MM.1S (cell line): ENCODE results near the gene CCL26.

ENCODE experiments used
- DNase-seq: peaks from one replicate; pipeline ENCODE4 v3.0.0-alpha.2; 2015
- H2AFZ ChIP-seq: fragments of 300-600 bp; sonication (generic); 2 replicates; pipeline ENCODE4 v1.6.0; 2016; ENCODE audit warnings: antibody characterized with exemption, low read length
- H3F3A ChIP-seq: fragments of 300-600 bp; sonication (generic); 2 replicates; pipeline ENCODE4 v1.6.1; 2016; ENCODE audit warnings: mild to moderate bottlenecking, antibody characterized with exemption, low read length, moderate library complexity, mixed read lengths; ENCODE audit not compliant: insufficient read depth
- H3K27ac ChIP-seq: fragments of 300-600 bp; sonication (generic); 2 replicates; pipeline ENCODE4 v1.5.1; 2016; ENCODE audit warnings: mild to moderate bottlenecking, low read length
- H3K27me3 ChIP-seq: fragments of 300-600 bp; sonication (generic); replicated peaks from 2 replicates; pipeline ENCODE4 v1.6.0; 2016; ENCODE audit warnings: low read length; ENCODE audit not compliant: insufficient read depth
- H3K36me3 ChIP-seq: fragments of 300-600 bp; sonication (generic); replicated peaks from 2 replicates; pipeline ENCODE4 v1.6.1; 2016; ENCODE audit warnings: mild to moderate bottlenecking, low read length, mixed read lengths; ENCODE audit not compliant: insufficient read depth
- H3K4me1 ChIP-seq: fragments of 300-600 bp; sonication (generic); 2 replicates; pipeline ENCODE4 v1.6.1; 2016; ENCODE audit warnings: low read length, mixed read lengths
- H3K4me2 ChIP-seq: fragments of 300-600 bp; sonication (generic); 2 replicates; pipeline ENCODE4 v1.6.0; 2016; ENCODE audit warnings: low read depth, low read length
- H3K4me3 ChIP-seq: fragments of 300-600 bp; sonication (generic); 2 replicates; pipeline ENCODE4 v1.5.1; 2016; ENCODE audit warnings: low read length, mixed read lengths
- H3K79me2 ChIP-seq: fragments of 300-600 bp; sonication (generic); 2 replicates; pipeline ENCODE4 v1.6.1; 2016; ENCODE audit warnings: mixed run types, low read length, mixed read lengths
- H3K9ac ChIP-seq: fragments of 300-600 bp; sonication (generic); 2 replicates; pipeline ENCODE4 v1.6.1; 2016; ENCODE audit warnings: low read length, mixed read lengths
- H3K9me2 ChIP-seq: fragments of 300-600 bp; sonication (generic); replicated peaks from 2 replicates; pipeline ENCODE4 v1.6.1; 2016; ENCODE audit warnings: mild to moderate bottlenecking, low read length, mixed read lengths; ENCODE audit not compliant: insufficient read depth
- H3K9me3 ChIP-seq: fragments of 300-600 bp; sonication (generic); replicated peaks from 2 replicates; pipeline ENCODE4 v1.6.1; 2016; ENCODE audit warnings: mild to moderate bottlenecking, low read length, mixed read lengths; ENCODE audit not compliant: insufficient read depth
- H4K20me1 ChIP-seq: fragments of 300-600 bp; sonication (generic); 2 replicates; pipeline ENCODE4 v1.6.1; 2016; ENCODE audit warnings: mild to moderate bottlenecking, low read length, moderate library complexity, mixed read lengths; ENCODE audit not compliant: insufficient read depth
- EZH2 ChIP-seq: fragments of 300-600 bp; sonication (generic); optimal IDR thresholded peaks from 2 replicates; pipeline ENCODE3; 2017; ENCODE audit warnings: low read depth, mild to moderate bottlenecking, antibody characterized with exemption, low read length, mixed read lengths
- EZH2phosphoT487 ChIP-seq: fragments of 300-600 bp; sonication (generic); IDR thresholded peaks from 2 replicates; pipeline ENCODE4 v1.6.1; 2018; ENCODE audit warnings: antibody characterized with exemption, low read length
- TF ChIP-seq, protein P1 (sequence below): fragments of 300-600 bp; sonication (generic); IDR thresholded peaks from 2 replicates; pipeline ENCODE4 v1.5.1; 2016; ENCODE audit warnings: antibody characterized with exemption, low read length, mixed read lengths

The CCL26 gene

DNA sequence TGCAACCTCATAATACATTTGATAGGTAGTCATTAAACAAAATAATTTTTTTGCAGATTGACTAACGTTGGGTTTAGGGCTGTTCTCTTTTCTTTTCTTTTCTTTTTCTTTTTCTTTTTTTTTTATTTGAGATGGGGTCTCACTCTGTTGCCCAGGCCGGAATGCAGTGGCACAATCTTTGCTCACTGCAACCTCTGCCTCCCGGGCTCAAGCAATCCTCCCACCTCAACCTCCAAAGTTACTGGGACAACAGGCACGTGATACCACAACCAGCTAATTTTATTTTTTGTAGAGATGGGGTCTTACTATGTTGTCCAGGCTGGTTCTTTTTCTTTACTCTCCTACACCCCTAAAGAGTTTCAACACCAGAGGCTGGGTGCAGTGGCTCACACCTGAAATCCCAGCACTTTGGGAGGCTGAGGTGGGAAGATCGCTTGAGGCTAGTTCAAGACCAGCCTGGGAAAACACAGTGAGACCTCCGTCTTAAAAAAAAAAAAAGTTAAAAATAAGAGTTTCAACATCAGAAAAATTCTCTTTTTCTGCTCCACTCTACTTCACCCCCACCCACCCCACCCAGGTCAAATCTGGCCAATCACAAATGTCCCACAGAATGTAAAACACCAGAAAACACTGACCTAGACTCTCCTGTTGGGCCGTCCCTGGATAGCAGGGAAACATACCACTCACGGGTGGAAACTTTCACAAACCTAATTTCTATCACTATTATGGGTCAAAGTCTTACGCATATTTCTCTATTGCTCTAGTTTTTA lies 36.2 kb downstream of the CCL26 start:
- 0 out of 2 replicates have a peak, but pooled peaks cover 5% of the 10 kb centered on the region for H3K4me1 ChIP-seq

DNA sequence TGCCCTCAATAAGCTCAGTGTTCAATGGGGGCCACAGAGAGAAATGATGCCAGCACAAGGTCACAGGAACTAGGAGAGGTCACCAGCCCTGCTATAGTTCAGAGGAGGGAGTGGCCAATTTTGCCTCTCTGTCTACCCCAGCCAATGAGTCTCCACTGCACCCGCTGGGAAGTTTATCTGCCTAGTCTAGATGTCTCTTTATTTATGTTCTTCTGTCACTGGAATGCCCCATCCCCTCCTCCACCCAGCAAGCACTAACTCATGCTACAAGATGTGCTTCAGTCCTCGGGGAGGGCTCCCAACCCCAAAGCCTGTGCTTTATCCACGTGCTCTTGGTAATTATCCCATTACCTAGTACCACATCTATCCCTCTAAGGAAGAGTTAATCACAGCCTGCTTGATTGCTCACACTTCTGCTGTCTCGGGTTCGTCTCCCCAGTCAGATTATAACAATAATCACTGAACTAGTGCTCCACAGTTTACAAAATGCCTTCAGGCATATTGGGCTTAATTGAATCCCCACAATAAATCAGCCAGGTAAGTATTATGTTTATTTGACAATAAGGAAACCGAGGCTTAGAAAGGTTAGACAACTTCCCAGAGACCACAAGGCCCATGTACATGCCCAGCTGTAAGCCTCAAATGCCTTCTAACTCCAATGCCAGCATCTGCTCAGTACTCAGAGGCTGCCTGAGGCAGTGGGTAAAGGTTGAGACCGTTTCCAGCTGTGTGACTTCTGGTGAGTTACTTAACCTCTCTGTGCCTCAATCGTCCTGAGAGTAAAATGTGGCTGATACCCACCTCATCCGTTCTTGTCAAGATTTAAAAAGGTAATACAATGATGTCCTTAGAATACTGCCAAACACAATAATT lies 37.2 kb downstream of the CCL26 start:
- Histone ChIP-seq H3K27me3 (no peaks in the 10 kb centered on the region), H3K36me3 (no peaks in the 10 kb centered on the region), H3K9me2 (no peaks in the 10 kb centered on the region), H3K27ac (no peak overlapping the region), H3K4me1 (0 out of 2 replicates have a peak, but pooled peaks cover 5% of the 10 kb centered on the region), H4K20me1 (no peaks in the 10 kb centered on the region), H3F3A (peaks cover 6% of the 10 kb centered on the region), H3K9ac (no peak overlapping the region), H3K9me3 (no peaks in the 10 kb centered on the region), H3K4me2 (no peak overlapping the region), H3K4me3 (no peak overlapping the region), H3K79me2 (no peaks in the 10 kb centered on the region), H2AFZ (no peak overlapping the region)
- DNase-seq: no peak
- TF ChIP-seq EZH2phosphoT487: no peak
- TF ChIP-seq, protein P1, sequence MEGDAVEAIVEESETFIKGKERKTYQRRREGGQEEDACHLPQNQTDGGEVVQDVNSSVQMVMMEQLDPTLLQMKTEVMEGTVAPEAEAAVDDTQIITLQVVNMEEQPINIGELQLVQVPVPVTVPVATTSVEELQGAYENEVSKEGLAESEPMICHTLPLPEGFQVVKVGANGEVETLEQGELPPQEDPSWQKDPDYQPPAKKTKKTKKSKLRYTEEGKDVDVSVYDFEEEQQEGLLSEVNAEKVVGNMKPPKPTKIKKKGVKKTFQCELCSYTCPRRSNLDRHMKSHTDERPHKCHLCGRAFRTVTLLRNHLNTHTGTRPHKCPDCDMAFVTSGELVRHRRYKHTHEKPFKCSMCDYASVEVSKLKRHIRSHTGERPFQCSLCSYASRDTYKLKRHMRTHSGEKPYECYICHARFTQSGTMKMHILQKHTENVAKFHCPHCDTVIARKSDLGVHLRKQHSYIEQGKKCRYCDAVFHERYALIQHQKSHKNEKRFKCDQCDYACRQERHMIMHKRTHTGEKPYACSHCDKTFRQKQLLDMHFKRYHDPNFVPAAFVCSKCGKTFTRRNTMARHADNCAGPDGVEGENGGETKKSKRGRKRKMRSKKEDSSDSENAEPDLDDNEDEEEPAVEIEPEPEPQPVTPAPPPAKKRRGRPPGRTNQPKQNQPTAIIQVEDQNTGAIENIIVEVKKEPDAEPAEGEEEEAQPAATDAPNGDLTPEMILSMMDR: no peak
- TF ChIP-seq EZH2: no peak

More for the DNA sequence above, 36.2 kb downstream of the CCL26 start:
- Histone ChIP-seq H3K27ac (no peak overlapping the region), H3K9me2 (no peaks in the 10 kb centered on the region), H2AFZ (no peak overlapping the region), H3F3A (peaks cover 9% of the 10 kb centered on the region), H3K27me3 (no peaks in the 10 kb centered on the region), H3K4me2 (no peak overlapping the region), H3K36me3 (no peaks in the 10 kb centered on the region), H3K9me3 (no peaks in the 10 kb centered on the region), H4K20me1 (no peaks in the 10 kb centered on the region), H3K79me2 (no peaks in the 10 kb centered on the region), H3K4me3 (no peak overlapping the region), H3K9ac (no peak overlapping the region)
- no peak for DNase-seq
- TF ChIP-seq, protein P1: no peak
- no peak for TF ChIP-seq EZH2
- no peak for TF ChIP-seq EZH2phosphoT487

DNA sequence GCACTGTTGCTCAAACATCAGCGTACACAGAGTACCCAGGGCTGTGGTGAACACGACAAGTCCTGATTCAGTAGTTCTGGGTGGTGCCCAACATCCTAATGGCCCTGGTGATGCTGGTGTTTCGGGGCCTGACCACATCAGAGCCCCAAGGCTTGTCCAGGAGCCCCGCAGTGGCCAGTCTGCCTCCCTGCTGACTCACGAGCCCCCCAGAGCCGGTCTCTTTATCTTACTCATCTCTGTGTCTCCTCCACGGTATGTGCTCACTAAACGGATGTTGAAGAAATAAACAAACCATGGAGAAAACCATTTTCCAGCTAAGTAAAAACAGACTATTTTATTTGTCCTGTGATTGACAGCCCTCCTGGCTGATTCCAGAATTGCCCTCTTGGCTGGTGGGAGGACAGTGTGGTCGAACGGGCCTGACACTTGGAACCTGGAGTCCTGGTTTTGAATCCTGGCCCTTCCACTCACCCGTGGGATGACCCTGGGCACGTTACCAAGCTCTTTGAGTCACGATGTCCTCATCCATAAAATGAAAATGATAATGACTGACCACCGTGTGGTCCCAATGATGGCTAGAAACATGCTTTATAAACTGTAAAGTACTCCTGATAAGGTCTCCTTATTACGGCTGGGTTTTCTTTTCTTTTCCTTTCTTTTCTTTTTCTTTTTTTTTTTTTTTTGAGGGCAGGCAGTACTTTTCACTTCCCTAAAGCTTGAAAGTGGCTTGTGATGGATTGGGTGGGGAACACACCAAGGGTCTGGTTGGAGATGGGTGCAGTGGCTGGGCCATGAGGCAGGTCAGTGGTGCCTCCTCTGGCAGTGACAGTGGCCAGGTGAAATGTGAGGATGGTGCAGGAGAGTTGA lies 39.0 kb downstream of the CCL26 start:
- Histone ChIP-seq H3K4me1 (peaks cover 7% of the 10 kb centered on the region; the same call in 1 of the 2 replicates), H3K4me2 (no peak overlapping the region), H3K4me3 (no peak overlapping the region), H3K36me3 (no peaks in the 10 kb centered on the region), H3K9me3 (no peaks in the 10 kb centered on the region), H4K20me1 (no peaks in the 10 kb centered on the region), H2AFZ (no peak overlapping the region), H3K9ac (no peak overlapping the region), H3K27ac (no peak overlapping the region), H3K27me3 (no peaks in the 10 kb centered on the region), H3F3A (no peaks in the 10 kb centered on the region), H3K79me2 (no peaks in the 10 kb centered on the region), H3K9me2 (no peaks in the 10 kb centered on the region)
- no peak for DNase-seq
- TF ChIP-seq, protein P1: no peak
- TF ChIP-seq EZH2phosphoT487 (no peak), EZH2 (no peak)
